HL-60 (cell line): ENCODE results near the gene GABRR2.

Experiments used
- DNase-seq, 2 experiments: peaks; one replicate each; pipeline ENCODE4 v3.0.0-alpha.2; 2010 to 2020; ENCODE audit warnings: low read depth in 1 of 2, low spot score in 1 of 2
- H3K27ac ChIP-seq: fragments of 250-450 bp; sonication (Bioruptor Pico); replicated peaks from 2 replicates; pipeline ENCODE4 v1.5.1; 2020; ENCODE audit warnings: mild to moderate bottlenecking, moderate library complexity
- H3K27me3 ChIP-seq: fragments of 250-450 bp; sonication (Bioruptor Pico); 2 replicates; pipeline ENCODE4 v1.5.1; 2021; ENCODE audit warnings: mild to moderate bottlenecking, moderate library complexity; ENCODE audit not compliant: insufficient read depth, poor library complexity, severe bottlenecking
- H3K4me3 ChIP-seq: replicated peaks from 2 replicates; pipeline ENCODE4 v1.5.1; 2011; ENCODE audit warnings: mild to moderate bottlenecking, control low read depth, low read length; ENCODE audit not compliant: insufficient read depth
- GABPA ChIP-seq: IDR thresholded peaks from 2 replicates; pipeline ENCODE4 v1.6.1; 2012; ENCODE audit warnings: low read depth
- POLR2AphosphoS5 ChIP-seq: IDR thresholded peaks from 2 replicates; pipeline ENCODE4 v1.6.1; 2012; ENCODE audit warnings: low read depth
- REST ChIP-seq: IDR thresholded peaks from 2 replicates; pipeline ENCODE4 v1.6.1; 2012; ENCODE audit warnings: low read depth; ENCODE audit not compliant: insufficient replicate concordance
- SPI1 ChIP-seq: IDR thresholded peaks from 2 replicates; pipeline ENCODE4 v1.6.1; 2012; ENCODE audit warnings: low read depth, mild to moderate bottlenecking, borderline replicate concordance
- TF ChIP-seq, protein P1 (sequence below): IDR thresholded peaks from one replicate; pipeline ENCODE4 v1.5.1; 2011; ENCODE audit warnings: low read length, control low read depth, inconsistent platforms; ENCODE audit not compliant: insufficient read depth

GABRR2 gene

DNA sequence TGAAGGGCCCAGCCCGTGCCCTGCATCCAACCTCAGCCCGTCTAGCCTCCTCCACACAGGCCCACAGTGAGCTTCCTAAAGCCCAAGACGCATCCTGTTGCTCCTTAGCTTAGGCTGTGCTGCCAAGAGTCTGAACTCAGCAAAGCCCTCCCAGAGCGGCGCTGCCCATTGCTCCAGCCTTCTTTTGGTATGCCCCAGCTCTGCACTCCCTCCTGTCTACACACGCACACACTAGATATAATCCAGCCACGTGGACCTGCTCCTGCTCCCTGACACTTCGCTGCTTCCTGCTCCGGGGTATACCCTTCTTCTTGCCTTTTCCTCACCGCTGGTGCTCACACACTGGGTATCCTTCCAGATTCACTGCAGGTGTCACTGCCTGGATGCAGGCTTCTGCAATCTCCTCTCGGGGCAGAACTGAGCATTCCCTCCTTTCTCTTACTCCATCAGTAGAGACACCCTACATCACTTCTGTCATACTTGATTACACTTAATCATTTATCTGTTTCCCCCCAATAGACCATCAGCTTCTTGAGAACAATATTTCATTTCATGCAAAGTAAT, 23.8 kb downstream of the GABRR2 start:
- Histone ChIP-seq H3K4me3 (no peak overlapping the region), H3K27me3 (no peaks in the 10 kb centered on the region), H3K27ac (no peak overlapping the region)
- TF ChIP-seq, protein P1, sequence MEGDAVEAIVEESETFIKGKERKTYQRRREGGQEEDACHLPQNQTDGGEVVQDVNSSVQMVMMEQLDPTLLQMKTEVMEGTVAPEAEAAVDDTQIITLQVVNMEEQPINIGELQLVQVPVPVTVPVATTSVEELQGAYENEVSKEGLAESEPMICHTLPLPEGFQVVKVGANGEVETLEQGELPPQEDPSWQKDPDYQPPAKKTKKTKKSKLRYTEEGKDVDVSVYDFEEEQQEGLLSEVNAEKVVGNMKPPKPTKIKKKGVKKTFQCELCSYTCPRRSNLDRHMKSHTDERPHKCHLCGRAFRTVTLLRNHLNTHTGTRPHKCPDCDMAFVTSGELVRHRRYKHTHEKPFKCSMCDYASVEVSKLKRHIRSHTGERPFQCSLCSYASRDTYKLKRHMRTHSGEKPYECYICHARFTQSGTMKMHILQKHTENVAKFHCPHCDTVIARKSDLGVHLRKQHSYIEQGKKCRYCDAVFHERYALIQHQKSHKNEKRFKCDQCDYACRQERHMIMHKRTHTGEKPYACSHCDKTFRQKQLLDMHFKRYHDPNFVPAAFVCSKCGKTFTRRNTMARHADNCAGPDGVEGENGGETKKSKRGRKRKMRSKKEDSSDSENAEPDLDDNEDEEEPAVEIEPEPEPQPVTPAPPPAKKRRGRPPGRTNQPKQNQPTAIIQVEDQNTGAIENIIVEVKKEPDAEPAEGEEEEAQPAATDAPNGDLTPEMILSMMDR, result no peak
- no peak for TF ChIP-seq REST
- TF ChIP-seq GABPA, result no peak
- TF ChIP-seq POLR2AphosphoS5, result no peak
- DNase-seq, result no peak

GRCh38 chr6:89290401-89291155, 24.5 kb downstream of the GABRR2 start:
- TF ChIP-seq REST (no peak), POLR2AphosphoS5 (no peak), GABPA (no peak), SPI1 (no peak)
- TF ChIP-seq, protein P1, result no peak
- Histone ChIP-seq H3K4me3 (no peak overlapping the region), H3K27ac (no peak overlapping the region), H3K27me3 (no peaks in the 10 kb centered on the region)
- DNase-seq, result no peak

GRCh38 chr6:89289710-89290109, 25.4 kb downstream of the GABRR2 start:
- no peak overlapping the region for H3K4me3 ChIP-seq
- TF ChIP-seq POLR2AphosphoS5 (no peak), GABPA (no peak), SPI1 (peak; percentile 85), REST (no peak)
- TF ChIP-seq, protein P1, result no peak
- no peak overlapping the region for H3K27ac ChIP-seq
- DNase-seq, result peak in 1 of 2 experiments; percentile 47
- H3K27me3 ChIP-seq, result no peaks in the 10 kb centered on the region
